SK-N-SH (cell line): ENCODE measurements around the gene LCN6. TPM values are rescaled to one million over a fixed set of nuclear protein-coding genes. Genes with fewer than 3 reads are reported as not detected.
"Not testable (repeated sequence)": the region's sequence is repeated elsewhere in the genome, so short reads cannot be mapped to it uniquely, and the experiment has no call there.

Experiments used
- CTCF ChIA-PET: fragments of 300-600, 350-600 bp; formaldehyde crosslinking; extraction: SDS; loops from one replicate; lab custom pipeline; 2021; lab: Yijun Ruan, JAX
- POLR2A ChIA-PET: fragments of 350-600 bp; sonication (Branson Sonifier 250); formaldehyde crosslinking; extraction: SDS; loops from one replicate; lab custom pipeline; 2020; ENCODE audit warnings: antibody characterized with exemption, inconsistent platforms; lab: Yijun Ruan, JAX
- DNase-seq: peaks from one replicate; pipeline ENCODE4 v3.0.0; 2012
- H2AFZ ChIP-seq: fragments of 200-600 bp; sonication (generic); 2 replicates; pipeline ENCODE4 v1.8.1; 2016; ENCODE audit warnings: antibody characterized with exemption, mild to moderate bottlenecking, low read depth
- H3F3A ChIP-seq: fragments of 200-600 bp; sonication (generic); replicated peaks from 2 replicates; pipeline ENCODE3; 2016; ENCODE audit warnings: antibody characterized with exemption, mild to moderate bottlenecking; ENCODE audit not compliant: insufficient read depth
- H3K27ac ChIP-seq, 2 experiments: fragments of 200-500 bp in 1 of 2; fragments of 200-600 bp in 1 of 2; sonication (Bioruptor generic) in 1 of 2; sonication (generic), shearing (Covaris generic) in 1 of 2; 2 replicates each; pipeline versions ENCODE4 v1.5.1 to v1.6.1; 2014 to 2016; ENCODE audit warnings: low read depth in 2 of 2, inconsistent platforms in 1 of 2, low read length in 1 of 2, mild to moderate bottlenecking in 1 of 2, mixed read lengths in 1 of 2
- H3K27me3 ChIP-seq: fragments of 200-600 bp; sonication (generic), shearing (Covaris generic); 2 replicates; pipeline ENCODE4 v1.6.1; 2016; ENCODE audit warnings: mixed run types; ENCODE audit not compliant: insufficient read depth
- H3K36me3 ChIP-seq, 2 experiments: fragments of 200-500 bp in 1 of 2; fragments of 200-600 bp in 1 of 2; sonication (Bioruptor generic) in 1 of 2; sonication (generic) in 1 of 2; replicated peaks in 1 of 2; 2 replicates each; pipeline versions ENCODE3 to v1.5.1; 2014 to 2016; ENCODE audit warnings: low read length in 1 of 2, mild to moderate bottlenecking in 1 of 2; ENCODE audit not compliant: insufficient read depth in 2 of 2, control insufficient read depth in 1 of 2
- H3K4me1 ChIP-seq, 2 experiments: fragments of 200-500 bp in 1 of 2; fragments of 200-600 bp in 1 of 2; sonication (Bioruptor generic) in 1 of 2; sonication (generic), shearing (Covaris generic) in 1 of 2; 2 replicates each; pipeline versions ENCODE4 v1.5.1 to v1.6.1; 2014 to 2016; ENCODE audit warnings: low read depth in 1 of 2, low read length in 1 of 2, mixed run types in 1 of 2; ENCODE audit not compliant: insufficient read depth in 2 of 2, control insufficient read depth in 1 of 2
- H3K4me2 ChIP-seq: fragments of 200-600 bp; sonication (generic), shearing (Covaris generic); 2 replicates; pipeline ENCODE4 v1.6.1; 2017; ENCODE audit warnings: mixed run types
- H3K4me3 ChIP-seq, 2 experiments: fragments of 200-500 bp in 1 of 2; fragments of 200-600 bp in 1 of 2; sonication (Bioruptor generic) in 1 of 2; sonication (generic), shearing (Covaris generic) in 1 of 2; 2 replicates each; pipeline versions ENCODE4 v1.5.1 to v1.8.1; 2014 to 2016; ENCODE audit warnings: low read depth in 2 of 2, inconsistent platforms in 1 of 2, low read length in 1 of 2, mild to moderate bottlenecking in 1 of 2, mixed read lengths in 1 of 2, moderate library complexity in 1 of 2
- H3K79me2 ChIP-seq: fragments of 200-600 bp; sonication (generic); 2 replicates; pipeline ENCODE4 v1.8.1; 2017; ENCODE audit warnings: mild to moderate bottlenecking; ENCODE audit not compliant: insufficient read depth
- H3K9ac ChIP-seq: fragments of 200-600 bp; sonication (generic); 2 replicates; pipeline ENCODE4 v1.6.1; 2017; ENCODE audit warnings: mixed run types
- H3K9me2 ChIP-seq: fragments of 200-600 bp; sonication (generic); 2 replicates; pipeline ENCODE4 v1.6.1; 2017; ENCODE audit warnings: mixed run types
- H3K9me3 ChIP-seq: fragments of 200-600 bp; sonication (generic); 2 replicates; pipeline ENCODE4 v1.6.1; 2017; ENCODE audit warnings: mixed run types, mild to moderate bottlenecking, moderate library complexity
- H4K20me1 ChIP-seq: fragments of 200-600 bp; sonication (generic); 2 replicates; pipeline ENCODE4 v1.6.1; 2017; ENCODE audit warnings: mild to moderate bottlenecking, mixed run types; ENCODE audit not compliant: insufficient read depth
- CHD2 ChIP-seq: fragments of 150-350 bp; IDR thresholded peaks from 2 replicates; pipeline ENCODE4 v1.6.1; 2018; ENCODE audit warnings: low read length; ENCODE audit not compliant: partially characterized antibody
- CTCF ChIP-seq: fragments of 200-600 bp; sonication (generic); IDR thresholded peaks from 2 replicates; pipeline ENCODE4 v1.6.1; 2017; ENCODE audit warnings: antibody characterized with exemption, mild to moderate bottlenecking, moderate library complexity
- RAD21 ChIP-seq: IDR thresholded peaks from 2 replicates; pipeline ENCODE4 v1.6.1; 2012; ENCODE audit warnings: mild to moderate bottlenecking, low read length
- SMC3 ChIP-seq: IDR thresholded peaks from 2 replicates; pipeline ENCODE4 v1.6.1; 2012; ENCODE audit warnings: low read depth, low read length, improper control_type of control experiment
- WGBS: methylation state at CpG from one replicate; pipeline ENCODE4 v1.1.6; 2017; ENCODE audit warnings: low lambda C conversion rate; 5-methylcytosine and 5-hydroxymethylcytosine counted together
- polyA plus RNA-seq, 3 experiments: library from polyadenylated mRNA; depleted of rRNA; stranded (reverse); fragments of >200 nt; gene quantifications; 2 replicates each; pipeline ENCODE4 v1.2.3, GENCODE V29; 2012

Gene LCN6
- polyA plus RNA-seq, 1 of the 3 experiments (the other 2 are of a cell fraction), result not detected

GRCh38 chr9:136769710-136770191 lies 21.4 kb upstream of the LCN6 start:
- no peaks in the 10 kb centered on the region for H3K79me2 ChIP-seq
- H3K9ac ChIP-seq, result no peak overlapping the region
- ChIA-PET POLR2A (no interaction called here), CTCF (interaction anchor here (0.6 to 3.7 kb wide), 26 partner anchors 9 to 311 kb away, joined by 3 to 24 read pairs (median 4); partner anchors contain the start of genes LCN8 and TMEM141)
- peaks cover 2% of the 10 kb centered on the region for H3F3A ChIP-seq
- no peaks in the 10 kb centered on the region for H3K9me3 ChIP-seq
- H3K4me3 ChIP-seq, result peak overlapping the region in 1 of 2 experiments; percentile 25; a peak in 1 of 4 replicates
- H3K27me3 ChIP-seq, result no peaks in the 10 kb centered on the region; the same call in 1 of the 2 replicates
- no peak overlapping the region for H3K4me2 ChIP-seq
- H3K36me3 ChIP-seq, result no peaks in the 10 kb centered on the region
- 6% methylated on average over 13 of the region's 16 CpGs for WGBS
- H3K9me2 ChIP-seq, result no peaks in the 10 kb centered on the region
- no peak for TF ChIP-seq CHD2
- 0 out of 2 replicates have a peak, but pooled peaks have one; percentile 13 for TF ChIP-seq SMC3
- peak; percentile 61 for TF ChIP-seq CTCF
- peak; percentile 33; the same call in 1 of the 2 replicates for TF ChIP-seq RAD21
- TF ChIP-seq, all 33 proteins: peak for 3
- Histone ChIP-seq H3K27ac (no peak overlapping the region; a peak in 1 of 4 replicates), H4K20me1 (no peaks in the 10 kb centered on the region), H3K4me1 (peaks cover 0 to 3% of the 10 kb centered on the region in 2 experiments; a peak in 1 of 4 replicates), H2AFZ (no peak overlapping the region)
- DNase-seq, result peak; percentile 96

DNA sequence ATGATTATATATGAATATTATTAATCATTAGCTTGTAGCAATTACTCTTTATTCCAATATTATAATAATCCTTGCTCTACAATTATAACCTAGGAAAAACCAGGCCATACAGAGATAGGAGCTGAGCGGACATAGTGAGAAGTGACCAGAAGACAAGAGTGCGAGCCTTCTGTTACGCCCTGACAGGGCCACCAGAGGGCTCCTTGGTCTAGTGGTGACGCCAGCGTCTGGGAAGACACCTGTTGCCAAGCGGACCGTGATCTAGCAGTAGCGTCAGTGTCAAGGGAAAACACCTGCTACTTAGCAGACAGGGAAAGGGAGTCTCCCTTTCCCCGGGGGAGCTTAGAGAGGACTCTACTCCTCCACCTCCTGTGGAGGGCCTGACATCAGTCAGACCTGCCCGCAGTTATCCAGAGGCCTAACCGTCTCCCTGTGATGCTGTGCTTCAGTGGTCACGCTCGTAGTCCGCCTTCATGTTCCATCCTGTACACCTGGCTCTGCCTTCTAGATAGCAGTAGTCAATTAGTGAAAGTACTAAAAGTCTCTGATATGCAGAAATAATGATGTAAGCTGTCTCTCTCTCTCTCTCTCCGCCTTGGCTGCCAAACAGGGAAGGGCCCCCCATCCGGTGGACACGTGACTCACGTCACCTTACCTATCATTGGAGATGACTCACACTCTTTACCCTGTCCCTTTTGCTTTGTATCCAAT lies 18.2 kb upstream of the LCN6 start:
- H3K79me2 ChIP-seq, H3K9me2 ChIP-seq, H3K27ac ChIP-seq, H3K9ac ChIP-seq, H3K4me1 ChIP-seq, H3K9me3 ChIP-seq, H3K4me2 ChIP-seq, H3K27me3 ChIP-seq, H3K36me3 ChIP-seq, DNase-seq, H3F3A ChIP-seq, H2AFZ ChIP-seq, H4K20me1 ChIP-seq, H3K4me3 ChIP-seq: not testable (repeated sequence)
- CTCF ChIA-PET, result interaction anchor here (0.7 to 3.7 kb wide), 14 partner anchors 9 to 263 kb away, joined by 3 to 22 read pairs (median 4); partner anchors contain the start of genes ABCA2 and LCN8
- 48% methylated on average over 16 of the region's 18 CpGs for WGBS
- POLR2A ChIA-PET, result interaction anchor here (1.0 kb wide), 1 partner anchor 38 kb away, joined by 3 read pairs; no protein-coding TSS in a partner anchor

DNA sequence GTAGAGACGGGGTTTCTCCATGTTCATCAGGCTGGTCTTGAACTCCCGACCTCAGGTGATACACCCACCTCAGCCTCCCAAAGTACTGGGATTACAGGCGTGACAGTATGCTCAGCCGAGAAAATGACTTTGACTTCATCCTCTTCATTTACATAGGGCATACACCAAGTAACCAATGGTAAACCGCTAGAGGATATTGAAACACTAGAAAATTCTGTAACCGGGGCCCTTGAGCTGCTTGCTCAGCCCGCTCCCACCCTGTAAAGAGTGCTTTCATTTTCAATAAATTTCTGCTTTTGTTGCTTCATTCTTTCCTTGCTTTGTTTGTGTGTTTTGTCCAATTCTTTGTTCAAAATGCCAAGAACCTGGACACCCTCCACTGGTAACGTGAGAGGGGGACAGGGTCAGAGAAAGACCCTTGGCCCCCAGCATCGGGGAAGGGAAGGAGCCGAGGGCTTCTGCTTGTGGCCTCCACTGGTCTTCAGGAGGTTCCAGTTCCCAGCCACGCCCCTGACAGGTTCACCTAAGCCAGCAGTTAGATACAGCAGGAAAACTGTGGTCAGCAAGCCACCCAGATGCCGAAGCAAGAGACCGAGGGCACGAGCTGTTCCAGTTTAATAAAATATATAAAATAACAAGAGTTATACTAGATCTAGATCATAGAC lies 17.6 kb upstream of the LCN6 start:
- H3K9ac ChIP-seq, DNase-seq, H3K27ac ChIP-seq, H3K4me2 ChIP-seq, H3K36me3 ChIP-seq, H3K27me3 ChIP-seq, H3K4me3 ChIP-seq, H3F3A ChIP-seq, H3K9me2 ChIP-seq, H3K79me2 ChIP-seq, H4K20me1 ChIP-seq, H3K9me3 ChIP-seq, H3K4me1 ChIP-seq, H2AFZ ChIP-seq: not testable (repeated sequence)
- WGBS, result 79% methylated on average over 14 of the region's 14 CpGs
- CTCF ChIA-PET, result interaction anchor here (1.0 to 3.7 kb wide), 7 partner anchors 8 to 94 kb away, joined by 3 to 22 read pairs (median 6); partner anchors contain the start of gene LCN8
- POLR2A ChIA-PET, result interaction anchor here (1.0 kb wide), 1 partner anchor 38 kb away, joined by 3 read pairs; no protein-coding TSS in a partner anchor
